ENCODE measurements around the gene AMDHD1.

AMDHD1 gene

GRCh38 chr12:95943330-95943842 lies at the start of gene AMDHD1:
Gene AMDHD1 (plus strand): TSS chr12:95943331. CDS start chr12:95943399, 68 bp downstream.
- no peak for DNase-seq

- DNase-seq = no peak
Measured at GRCh38 chr12:95896846-95897245, 46.3 kb upstream of the AMDHD1 start.

- no peak for DNase-seq
Measured at GRCh38 chr12:95898081-95898480, 45.0 kb upstream of the AMDHD1 start.

GRCh38 chr12:95908573-95908972 lies 34.6 kb upstream of the AMDHD1 start:
- no peak for DNase-seq

GRCh38 chr12:95909871-95910270 lies 33.3 kb upstream of the AMDHD1 start:
- DNase-seq = no peak

GRCh38 chr12:95918194-95918993 lies 24.7 kb upstream of the AMDHD1 start:
- DNase-seq = no peak

GRCh38 chr12:95919110-95919509 lies 24.0 kb upstream of the AMDHD1 start:
- no peak for DNase-seq

- DNase-seq = no peak
Measured at GRCh38 chr12:95922231-95922630, 20.9 kb upstream of the AMDHD1 start.

GRCh38 chr12:95940514-95940913 lies 2.6 kb upstream of the AMDHD1 start:
- DNase-seq = no peak

GRCh38 chr12:95942101-95942523 lies 1.0 kb upstream of the AMDHD1 start:
- no peak for DNase-seq

- DNase-seq = peak; percentile 76
Measured at GRCh38 chr12:95942524-95943329, 404 bp upstream of the AMDHD1 start, which contains the start of gene CCDC38. Gene CCDC38 (minus strand): TSS chr12:95942614. CDS start chr12:95936509, 6,105 bp downstream.

- DNase-seq = no peak
Measured at GRCh38 chr12:95944108-95944704, 1.1 kb downstream of the AMDHD1 start.

GRCh38 chr12:95949477-95950206 lies 6.5 kb downstream of the AMDHD1 start:
- no peak for DNase-seq

GRCh38 chr12:95951515-95951914 lies 8.4 kb downstream of the AMDHD1 start:
- no peak for DNase-seq

GRCh38 chr12:95953000-95953399 lies 9.9 kb downstream of the AMDHD1 start:
- DNase-seq = no peak

- DNase-seq = no peak
Measured at GRCh38 chr12:95955549-95956159, 12.5 kb downstream of the AMDHD1 start.

- no peak for DNase-seq
Measured at GRCh38 chr12:95956557-95957145, 13.5 kb downstream of the AMDHD1 start.

GRCh38 chr12:95959107-95959506 lies 16.0 kb downstream of the AMDHD1 start:
- DNase-seq = no peak

- DNase-seq = no peak
Measured at GRCh38 chr12:95960241-95960640, 17.1 kb downstream of the AMDHD1 start.

GRCh38 chr12:95962222-95962621 lies 19.1 kb downstream of the AMDHD1 start:
- no peak for DNase-seq

GRCh38 chr12:95963096-95963495 lies 20.0 kb downstream of the AMDHD1 start:
- no peak for DNase-seq

Measured in right forelimb (tissue), 1 donor.